ENCODE data around the gene INSC. TPM values are rescaled to one million over a fixed set of nuclear protein-coding genes. Genes with fewer than 3 reads are reported as not detected.
A peak's percentile ranks its signal among the peaks of the same experiment; 100 is the strongest.

The INSC gene
- total RNA-seq, 2 experiments from 2014 or later: 0.74 to 1.4 TPM

DNA sequence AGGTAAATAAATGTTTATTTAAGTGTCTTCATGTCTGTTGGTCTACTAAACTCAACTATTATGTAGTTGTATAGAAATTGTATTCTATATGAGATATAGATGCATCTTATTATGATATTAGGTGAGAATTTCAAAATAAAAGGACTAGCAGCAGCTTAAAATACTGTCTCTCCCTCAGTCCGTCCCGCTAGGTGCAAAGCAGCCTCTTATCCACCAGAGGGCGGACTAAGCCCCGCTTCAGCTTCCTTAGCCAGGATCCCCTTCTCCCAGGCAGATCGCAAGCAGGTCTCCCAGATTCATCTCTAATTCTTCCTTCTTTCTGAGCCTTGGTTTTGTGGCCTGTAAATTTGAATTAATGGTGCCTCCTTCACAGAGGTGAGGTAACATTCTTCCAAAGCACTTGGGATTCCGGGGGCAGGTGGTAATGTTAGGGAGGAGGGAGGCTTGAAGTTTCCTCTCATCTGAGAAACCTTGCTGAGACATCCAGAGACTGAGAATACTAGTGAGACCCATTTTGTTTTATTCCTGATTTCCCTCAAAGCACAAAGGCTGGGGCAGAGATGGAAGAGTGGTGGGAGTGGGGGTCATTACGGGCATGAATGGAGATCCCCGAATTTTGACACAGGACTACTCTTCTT, 13.5 kb upstream of the INSC start:
- Mint-ChIP-seq H3K27me3 (peaks cover 9% of the 10 kb centered on the region), H3K36me3 (ENCODE audit: low read depth) (no peaks in the 10 kb centered on the region), H3K9me3 (no peaks in the 10 kb centered on the region), H3K27ac (no peak overlapping the region), H3K4me3 (no peak overlapping the region), H3K4me1 (ENCODE audit: low read depth) (no peaks in the 10 kb centered on the region)
- POLR2A ChIA-PET: interaction anchor here (1.4 kb wide), 1 partner anchor 9 kb away, joined by 5 read pairs; no protein-coding TSS in a partner anchor
- CTCF ChIA-PET: interaction anchor here (0.6 to 5.8 kb wide), 37 partner anchors 10 to 194 kb away, joined by 3 to 93 read pairs (median 4); no protein-coding TSS in a partner anchor
- TF ChIP-seq, protein P1, sequence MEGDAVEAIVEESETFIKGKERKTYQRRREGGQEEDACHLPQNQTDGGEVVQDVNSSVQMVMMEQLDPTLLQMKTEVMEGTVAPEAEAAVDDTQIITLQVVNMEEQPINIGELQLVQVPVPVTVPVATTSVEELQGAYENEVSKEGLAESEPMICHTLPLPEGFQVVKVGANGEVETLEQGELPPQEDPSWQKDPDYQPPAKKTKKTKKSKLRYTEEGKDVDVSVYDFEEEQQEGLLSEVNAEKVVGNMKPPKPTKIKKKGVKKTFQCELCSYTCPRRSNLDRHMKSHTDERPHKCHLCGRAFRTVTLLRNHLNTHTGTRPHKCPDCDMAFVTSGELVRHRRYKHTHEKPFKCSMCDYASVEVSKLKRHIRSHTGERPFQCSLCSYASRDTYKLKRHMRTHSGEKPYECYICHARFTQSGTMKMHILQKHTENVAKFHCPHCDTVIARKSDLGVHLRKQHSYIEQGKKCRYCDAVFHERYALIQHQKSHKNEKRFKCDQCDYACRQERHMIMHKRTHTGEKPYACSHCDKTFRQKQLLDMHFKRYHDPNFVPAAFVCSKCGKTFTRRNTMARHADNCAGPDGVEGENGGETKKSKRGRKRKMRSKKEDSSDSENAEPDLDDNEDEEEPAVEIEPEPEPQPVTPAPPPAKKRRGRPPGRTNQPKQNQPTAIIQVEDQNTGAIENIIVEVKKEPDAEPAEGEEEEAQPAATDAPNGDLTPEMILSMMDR (IDR thresholded peaks at IDR 0.05): peak; percentile 94
- DNase-seq (peak; percentile 73), ATAC-seq (peak; percentile 82)
- intact Hi-C loops (cut with micrococcal nuclease): loop anchor here (1.0 to 2.0 kb wide), 2 partner anchors 58 to 107 kb away; no protein-coding TSS in a partner anchor

DNA sequence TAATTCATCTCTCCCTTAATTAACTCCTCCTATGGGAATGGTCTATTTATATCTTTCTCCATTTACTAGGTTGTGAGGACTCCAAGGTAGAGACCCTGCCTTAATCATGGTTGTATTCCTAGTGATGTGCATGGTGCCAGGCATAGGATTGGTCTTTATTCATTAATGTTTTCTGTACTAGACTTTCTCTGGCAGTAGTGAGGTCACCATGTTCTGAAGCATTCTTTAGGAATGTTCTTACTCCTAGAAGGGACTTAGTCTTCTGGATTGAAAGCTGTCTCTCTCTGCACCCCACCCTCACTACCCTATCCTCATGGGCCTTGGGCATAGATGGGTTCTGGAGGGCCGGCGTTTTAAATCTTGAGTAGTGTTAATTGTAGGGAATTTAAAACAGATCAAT, 10.6 kb upstream of the INSC start:
- CTCF ChIA-PET: interaction anchor here (1.3 to 1.5 kb wide), 2 partner anchors 104 to 129 kb away, joined by 4 to 5 read pairs; no protein-coding TSS in a partner anchor
- Mint-ChIP-seq H3K36me3 (ENCODE audit: low read depth) (no peaks in the 10 kb centered on the region), H3K4me1 (ENCODE audit: low read depth) (no peaks in the 10 kb centered on the region), H3K27ac (no peak overlapping the region), H3K27me3 (peaks cover 2% of the 10 kb centered on the region), H3K4me3 (no peak overlapping the region), H3K9me3 (no peaks in the 10 kb centered on the region)
- POLR2A ChIA-PET: interaction anchor here (0.5 kb wide), 1 partner anchor 604 kb away, joined by 3 read pairs; no protein-coding TSS in a partner anchor
- intact Hi-C loops (cut with micrococcal nuclease): no loop called here
- DNase-seq: no peak
- ATAC-seq: no peak
- TF ChIP-seq, protein P1 (IDR thresholded peaks at IDR 0.05): no peak

DNA sequence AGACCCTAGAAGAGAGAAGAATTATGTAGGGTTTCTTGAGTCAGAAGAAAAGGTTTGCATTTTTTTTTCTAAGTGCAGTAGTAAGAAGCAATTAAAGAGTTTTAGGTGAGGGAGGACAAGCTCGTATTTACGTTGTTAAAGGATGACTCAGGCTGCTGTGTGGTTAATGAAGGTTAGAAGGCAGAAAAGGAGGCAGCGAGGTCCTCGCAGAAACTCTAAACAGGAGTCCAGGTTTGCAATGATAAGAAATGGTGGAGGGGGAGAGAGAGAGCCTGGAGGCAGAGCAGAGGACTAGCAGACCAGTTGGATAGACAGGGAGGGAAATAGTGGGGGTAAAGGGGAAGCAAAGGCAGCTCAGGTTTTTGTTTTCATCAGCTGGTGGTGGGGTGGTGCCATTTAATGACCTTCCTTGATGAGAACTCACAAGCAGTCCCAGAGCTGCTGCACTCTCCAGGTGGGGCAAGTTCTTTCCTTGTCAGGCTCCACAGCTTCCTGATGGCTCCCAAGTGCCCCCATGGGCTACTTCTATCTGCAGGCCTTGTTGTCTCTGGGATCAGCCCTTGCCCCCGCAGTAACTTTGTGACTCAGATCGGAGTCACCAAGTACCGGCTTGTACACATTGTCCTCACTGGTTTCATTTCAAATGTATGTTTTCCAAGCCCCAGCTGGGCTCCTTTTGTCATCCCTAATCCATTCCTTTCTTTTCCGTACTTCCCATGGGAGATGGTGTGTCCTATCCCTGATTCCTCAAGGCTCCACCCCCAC, 8.3 kb upstream of the INSC start:
- H3K4me1 Mint-ChIP-seq (ENCODE audit: low read depth): no peaks in the 10 kb centered on the region
- CTCF ChIA-PET: interaction anchor here (1.1 to 1.7 kb wide), 3 partner anchors 11 to 39 kb away, joined by 3 to 4 read pairs (median 3); no protein-coding TSS in a partner anchor
- TF ChIP-seq, protein P1 (IDR thresholded peaks at IDR 0.05): no peak
- H3K27me3 Mint-ChIP-seq: no peaks in the 10 kb centered on the region
- intact Hi-C loops (cut with micrococcal nuclease): no loop called here
- H3K9me3 Mint-ChIP-seq: no peaks in the 10 kb centered on the region
- DNase-seq (no peak), ATAC-seq (no peak)
- no peaks in the 10 kb centered on the region for H3K36me3 Mint-ChIP-seq (ENCODE audit: low read depth)
- H3K4me3 Mint-ChIP-seq: no peak overlapping the region
- POLR2A ChIA-PET: no interaction called here
- H3K27ac Mint-ChIP-seq: no peak overlapping the region

DNA sequence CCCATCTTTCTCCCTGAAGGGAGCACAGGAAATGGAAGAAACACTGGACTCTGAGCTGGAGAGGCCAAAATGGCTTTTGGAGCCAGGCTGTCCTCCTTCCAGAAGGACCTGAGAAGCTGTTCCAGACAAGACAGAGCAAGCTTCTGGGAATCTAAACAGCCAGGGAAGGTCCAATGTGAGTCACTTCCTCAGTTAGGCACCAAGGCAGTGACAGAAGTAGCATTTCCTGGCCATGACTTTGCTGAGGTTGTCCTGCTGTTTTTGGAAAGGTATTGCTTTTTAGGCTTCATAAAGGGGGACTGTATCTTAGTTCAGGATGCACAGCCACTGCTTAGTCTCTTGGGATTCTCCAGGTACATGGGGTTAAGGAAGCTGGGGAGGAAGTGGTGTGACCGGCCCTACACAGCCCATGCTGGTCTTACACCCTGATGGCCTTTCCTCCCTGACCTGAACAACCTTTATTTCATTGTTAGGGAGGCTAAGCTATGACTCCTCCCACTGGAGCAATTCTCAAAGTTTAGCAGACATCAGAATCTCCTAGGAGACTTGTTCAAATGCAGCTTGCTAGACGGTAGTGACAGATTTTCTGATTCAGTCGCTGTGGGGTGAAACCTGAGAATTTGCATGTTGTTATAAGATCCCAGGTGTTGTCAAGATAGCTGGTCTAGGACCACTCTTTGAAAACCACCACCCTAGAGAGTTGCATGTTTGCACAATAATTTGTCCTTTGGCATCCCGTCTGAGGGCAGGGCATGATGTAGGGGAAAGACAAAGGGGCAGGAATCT, 6.8 kb upstream of the INSC start:
- TF ChIP-seq, protein P1 (IDR thresholded peaks at IDR 0.05): no peak
- Mint-ChIP-seq H3K27me3 (no peaks in the 10 kb centered on the region), H3K4me3 (no peak overlapping the region), H3K27ac (no peak overlapping the region), H3K9me3 (no peaks in the 10 kb centered on the region), H3K36me3 (ENCODE audit: low read depth) (no peaks in the 10 kb centered on the region), H3K4me1 (ENCODE audit: low read depth) (no peaks in the 10 kb centered on the region)
- ATAC-seq (no peak), DNase-seq (no peak)
- ChIA-PET POLR2A (no interaction called here), CTCF (interaction anchor here (1.4 kb wide), 1 partner anchor 37 kb away, joined by 3 read pairs; no protein-coding TSS in a partner anchor)
- intact Hi-C loops (cut with micrococcal nuclease): no loop called here
